Choroid plexus epithelial cell (primary cell): ENCODE measurements around the gene DTX1.
"Not testable (repeated sequence)": the region's sequence is repeated elsewhere in the genome, so short reads cannot be mapped to it uniquely, and the experiment has no call there.

Source experiments
- DNase-seq: peaks from one replicate; pipeline ENCODE4 v3.0.0-alpha.2; 2010; ENCODE audit warnings: low read depth
- H3K4me3 ChIP-seq: 2 replicates; pipeline ENCODE4 v1.5.1; 2011; ENCODE audit warnings: low read depth, mild to moderate bottlenecking, control low read depth, low read length, moderate library complexity
- CTCF ChIP-seq: conservative IDR thresholded peaks from 2 replicates; pipeline ENCODE4 v1.5.1; 2011; ENCODE audit warnings: low read depth, mild to moderate bottlenecking, control low read depth, inconsistent platforms, low read length, moderate library complexity

The DTX1 gene

GRCh38 chr12:113136990-113137511 lies 80.5 kb downstream of the DTX1 start:
- DNase-seq, result no peak
- no peak for TF ChIP-seq CTCF
- H3K4me3 ChIP-seq, result no peak overlapping the region

DNA sequence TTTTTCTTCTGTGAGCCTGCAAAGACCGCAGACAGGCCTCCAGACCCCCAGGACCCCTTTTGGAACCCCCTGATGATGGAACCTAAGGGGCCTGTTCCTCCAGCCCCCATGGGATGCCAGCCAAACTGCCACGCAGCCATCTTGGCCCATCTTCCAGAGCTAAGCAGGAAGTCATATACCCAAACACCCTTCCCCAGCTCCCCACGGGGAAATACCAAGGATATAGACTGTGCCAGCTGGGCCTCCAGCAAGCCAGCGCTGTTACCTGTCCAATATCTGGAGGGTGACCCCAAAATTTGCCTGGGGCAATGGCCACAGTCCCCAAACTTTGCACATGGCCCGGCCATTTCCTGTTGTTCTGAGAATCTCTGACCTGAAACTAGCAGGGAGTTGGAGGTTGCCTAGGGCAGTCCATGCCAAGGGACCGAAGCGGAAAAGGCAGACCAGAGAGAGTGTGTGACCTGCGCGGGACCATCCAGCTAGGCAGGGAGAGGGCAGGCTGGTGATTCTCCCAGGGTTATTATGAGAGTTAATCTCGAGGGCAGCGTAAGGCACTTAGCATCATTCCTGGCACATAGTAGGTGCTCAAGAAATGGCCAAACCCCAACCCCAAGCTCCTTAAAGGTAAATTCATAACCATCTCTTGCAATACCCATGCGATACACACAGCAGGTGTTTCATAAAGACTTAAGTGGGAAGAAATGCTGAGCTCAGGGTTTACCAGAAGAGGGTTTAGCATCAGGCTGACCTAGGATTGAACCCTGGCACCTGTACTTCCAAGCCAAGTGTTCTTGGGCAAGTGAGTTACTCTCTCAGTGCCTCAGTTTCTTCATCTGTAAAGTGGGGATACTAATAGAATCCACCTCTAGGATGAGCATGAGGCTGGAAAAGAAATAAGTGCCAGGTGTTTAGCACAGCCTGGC lies 81.6 kb downstream of the DTX1 start:
- no peak for DNase-seq
- H3K4me3 ChIP-seq, result no peak overlapping the region
- no peak for TF ChIP-seq CTCF

DNA sequence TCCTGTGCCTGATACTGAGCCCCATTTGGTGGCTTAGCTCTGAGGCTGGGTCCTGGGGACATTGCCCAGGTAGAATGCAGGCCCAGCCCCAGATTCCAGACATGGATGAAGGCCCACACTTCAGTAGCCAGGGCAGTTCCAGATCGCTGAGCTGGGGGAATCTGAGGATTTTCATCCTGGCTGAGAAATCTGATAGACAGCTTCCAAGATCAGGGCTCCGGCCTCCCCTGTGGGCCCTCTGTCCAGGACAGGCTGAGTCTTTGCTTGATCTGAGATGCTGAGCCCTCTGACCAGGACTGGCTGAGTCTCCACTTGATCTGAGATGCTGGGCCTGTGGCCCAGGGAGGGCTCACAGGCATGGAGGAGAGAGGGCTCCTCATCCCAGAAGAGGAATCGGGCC lies 82.3 kb downstream of the DTX1 start:
- TF ChIP-seq CTCF, result no peak
- H3K4me3 ChIP-seq, result no peak overlapping the region
- DNase-seq, result no peak

DNA sequence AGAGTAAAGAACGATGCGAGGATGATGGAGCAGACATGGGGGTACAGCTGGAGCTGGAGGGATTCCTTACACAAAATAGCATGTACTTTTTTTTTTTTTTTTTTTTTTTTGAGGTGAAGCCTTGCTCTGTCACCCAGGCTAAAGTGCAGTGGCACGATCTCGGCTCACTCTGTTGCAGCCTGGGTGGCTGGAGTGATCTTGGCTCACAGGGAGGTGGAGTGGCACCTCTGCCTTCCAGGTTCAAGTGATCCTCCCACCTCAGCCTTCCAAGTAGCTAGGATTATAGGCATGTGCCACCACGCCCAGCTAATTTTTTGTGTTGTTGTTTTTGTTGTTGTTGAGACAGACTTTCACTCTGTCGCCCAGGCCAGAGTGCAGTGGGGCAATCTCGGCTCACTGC lies 84.2 kb downstream of the DTX1 start:
- H3K4me3 ChIP-seq, result no peak overlapping the region
- DNase-seq, result no peak
- TF ChIP-seq CTCF, result no peak

DNA sequence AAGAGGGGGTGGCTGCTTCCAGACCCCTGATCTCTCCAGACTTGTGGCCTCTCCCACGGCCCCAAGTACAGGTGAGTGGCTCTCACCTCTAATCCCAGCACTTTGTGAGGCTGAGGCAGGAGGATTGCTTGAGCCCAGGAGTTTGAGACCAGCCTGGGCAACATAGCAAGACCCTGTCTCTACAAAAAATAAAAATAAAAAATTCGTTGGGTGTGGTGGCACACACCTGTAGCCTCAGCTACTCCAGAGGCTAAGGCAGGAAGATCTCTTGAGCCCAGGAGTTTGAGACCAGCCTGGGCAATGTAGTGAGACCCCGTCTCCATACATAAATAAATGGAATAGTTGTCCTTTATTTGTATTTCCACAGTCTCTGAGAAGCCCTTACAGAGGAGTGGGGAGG lies 85.2 kb downstream of the DTX1 start:
- H3K4me3 ChIP-seq, DNase-seq: not testable (repeated sequence)

- no peak for TF ChIP-seq CTCF
- no peak for DNase-seq
- no peak overlapping the region for H3K4me3 ChIP-seq
Measured at GRCh38 chr12:113142173-113142885, 85.8 kb downstream of the DTX1 start.

DNA sequence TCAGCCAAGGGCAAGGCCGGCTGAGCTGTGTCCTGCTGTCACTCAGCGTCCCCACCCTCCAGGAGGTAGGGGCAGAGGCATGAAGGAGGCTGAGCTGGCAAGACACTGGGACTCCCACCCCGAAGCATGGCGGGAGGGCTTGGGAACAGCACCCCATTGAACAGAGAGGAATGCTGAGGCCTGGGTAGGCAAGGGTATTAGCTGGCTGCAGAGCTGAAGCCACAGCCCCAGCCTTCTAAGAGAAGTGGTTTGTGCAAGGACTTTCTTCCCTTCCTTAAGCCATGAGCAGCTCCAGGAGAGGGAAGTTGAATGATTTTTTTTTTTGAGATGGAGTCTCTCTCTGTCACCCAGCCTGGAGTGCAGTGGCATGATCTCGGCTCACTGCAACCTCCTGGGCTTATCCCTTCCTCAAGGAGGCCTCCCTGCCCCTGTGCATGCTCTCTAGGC lies 86.4 kb downstream of the DTX1 start:
- no peak for DNase-seq
- no peak overlapping the region for H3K4me3 ChIP-seq
- no peak for TF ChIP-seq CTCF
